NCI-H748 (cell line): Measurements from ENCODE around the gene SECISBP2L.
A peak's percentile ranks its signal among the peaks of the same experiment; 100 is the strongest.

ENCODE experiments used
- DNase-seq: peaks from one replicate; lab custom pipeline; 2025; ENCODE audit not compliant: unreplicated experiment; lab: John Stamatoyannopoulos, UW

SECISBP2L gene

GRCh38 chr15:48965972-48966371 is 80.3 kb downstream of the SECISBP2L start:
- DNase-seq: no peak

- DNase-seq: no peak
Observed at GRCh38 chr15:48964898-48965297, 81.3 kb downstream of the SECISBP2L start.

- DNase-seq: peak; percentile 65
Observed at GRCh38 chr15:48963524-48964113, 82.6 kb downstream of the SECISBP2L start, which contains the start of gene SHC4. Gene SHC4, minus strand, starts transcription at chr15:48963919. Its CDS starts 904 bp downstream, at chr15:48963015.

GRCh38 chr15:48962662-48963523 is 83.4 kb downstream of the SECISBP2L start:
- DNase-seq: peak; percentile 53

GRCh38 chr15:48955967-48956366 is 90.3 kb downstream of the SECISBP2L start:
- no peak for DNase-seq

GRCh38 chr15:48955370-48955769 is 90.9 kb downstream of the SECISBP2L start:
- DNase-seq: no peak

GRCh38 chr15:48954538-48954937 is 91.7 kb downstream of the SECISBP2L start:
- DNase-seq: no peak

- no peak for DNase-seq
Observed at GRCh38 chr15:48946840-48947187, 99.4 kb downstream of the SECISBP2L start.

GRCh38 chr15:48946074-48946839 is 100.0 kb downstream of the SECISBP2L start:
- DNase-seq: no peak

GRCh38 chr15:48945386-48945785 is 100.9 kb downstream of the SECISBP2L start:
- DNase-seq: no peak

GRCh38 chr15:48941904-48942303 is 104.3 kb downstream of the SECISBP2L start:
- DNase-seq: no peak

GRCh38 chr15:48940508-48940907 is 105.7 kb downstream of the SECISBP2L start:
- DNase-seq: no peak

- DNase-seq: no peak
Observed at GRCh38 chr15:48939648-48940047, 106.6 kb downstream of the SECISBP2L start.
